NCI-H1417 treated with DMSO at 0.1 percent for 48 hours (cell line): Measurements from ENCODE around the gene ITIH2.
A peak's percentile ranks its signal among the peaks of the same experiment; 100 is the strongest.
"Not testable (repeated sequence)": the region's sequence is repeated elsewhere in the genome, so short reads cannot be mapped to it uniquely, and the experiment has no call there.

ENCODE experiments used
- DNase-seq: peaks from one replicate; lab custom pipeline; 2025; lab: John Stamatoyannopoulos, UW

The ITIH2 gene, protein sequence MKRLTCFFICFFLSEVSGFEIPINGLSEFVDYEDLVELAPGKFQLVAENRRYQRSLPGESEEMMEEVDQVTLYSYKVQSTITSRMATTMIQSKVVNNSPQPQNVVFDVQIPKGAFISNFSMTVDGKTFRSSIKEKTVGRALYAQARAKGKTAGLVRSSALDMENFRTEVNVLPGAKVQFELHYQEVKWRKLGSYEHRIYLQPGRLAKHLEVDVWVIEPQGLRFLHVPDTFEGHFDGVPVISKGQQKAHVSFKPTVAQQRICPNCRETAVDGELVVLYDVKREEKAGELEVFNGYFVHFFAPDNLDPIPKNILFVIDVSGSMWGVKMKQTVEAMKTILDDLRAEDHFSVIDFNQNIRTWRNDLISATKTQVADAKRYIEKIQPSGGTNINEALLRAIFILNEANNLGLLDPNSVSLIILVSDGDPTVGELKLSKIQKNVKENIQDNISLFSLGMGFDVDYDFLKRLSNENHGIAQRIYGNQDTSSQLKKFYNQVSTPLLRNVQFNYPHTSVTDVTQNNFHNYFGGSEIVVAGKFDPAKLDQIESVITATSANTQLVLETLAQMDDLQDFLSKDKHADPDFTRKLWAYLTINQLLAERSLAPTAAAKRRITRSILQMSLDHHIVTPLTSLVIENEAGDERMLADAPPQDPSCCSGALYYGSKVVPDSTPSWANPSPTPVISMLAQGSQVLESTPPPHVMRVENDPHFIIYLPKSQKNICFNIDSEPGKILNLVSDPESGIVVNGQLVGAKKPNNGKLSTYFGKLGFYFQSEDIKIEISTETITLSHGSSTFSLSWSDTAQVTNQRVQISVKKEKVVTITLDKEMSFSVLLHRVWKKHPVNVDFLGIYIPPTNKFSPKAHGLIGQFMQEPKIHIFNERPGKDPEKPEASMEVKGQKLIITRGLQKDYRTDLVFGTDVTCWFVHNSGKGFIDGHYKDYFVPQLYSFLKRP

DNA sequence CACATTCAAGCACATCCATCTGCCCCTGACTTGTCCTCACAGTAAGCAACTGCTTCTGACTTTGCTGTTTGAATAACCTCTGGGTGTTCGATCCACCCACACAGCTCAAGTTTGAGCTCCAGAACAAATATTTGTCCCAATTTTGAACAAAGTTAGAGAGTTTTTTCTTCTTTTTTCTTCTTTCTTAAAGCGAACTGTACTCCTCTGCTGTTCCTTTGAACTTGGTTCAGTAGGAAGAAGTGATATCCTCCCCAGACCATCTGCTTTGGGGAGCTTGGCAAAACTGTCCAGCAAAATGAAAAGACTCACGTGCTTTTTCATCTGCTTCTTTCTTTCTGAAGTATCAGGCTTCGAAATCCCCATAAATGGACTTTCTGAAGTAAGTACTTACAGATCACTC, at the start of gene ITIH2:
Gene ITIH2, plus strand, starts transcription at position 177 of the 400 bp plus-strand sequence. Its CDS starts 119 bp downstream, at position 296.
- DNase-seq = no peak

DNA sequence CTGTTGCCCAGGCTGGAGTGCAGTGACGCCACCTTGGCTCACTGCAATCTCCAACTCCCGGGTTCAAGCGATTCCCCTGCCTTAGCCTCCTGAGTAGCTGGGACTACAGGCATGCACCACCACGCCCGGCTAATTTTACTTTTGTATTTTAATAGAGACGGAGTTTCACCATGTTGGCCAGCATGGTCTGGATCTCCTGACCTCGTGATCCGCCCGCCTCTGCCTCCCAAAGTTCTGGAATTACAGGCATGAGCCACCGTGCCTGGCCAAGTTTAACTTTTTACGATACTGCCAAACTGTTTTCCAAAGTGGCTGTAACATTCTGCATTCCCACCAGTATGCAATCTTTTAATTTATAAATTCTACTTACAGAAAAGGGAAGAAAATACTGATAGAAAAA, 46.0 kb upstream of the ITIH2 start:
- not testable (repeated sequence) for DNase-seq

DNA sequence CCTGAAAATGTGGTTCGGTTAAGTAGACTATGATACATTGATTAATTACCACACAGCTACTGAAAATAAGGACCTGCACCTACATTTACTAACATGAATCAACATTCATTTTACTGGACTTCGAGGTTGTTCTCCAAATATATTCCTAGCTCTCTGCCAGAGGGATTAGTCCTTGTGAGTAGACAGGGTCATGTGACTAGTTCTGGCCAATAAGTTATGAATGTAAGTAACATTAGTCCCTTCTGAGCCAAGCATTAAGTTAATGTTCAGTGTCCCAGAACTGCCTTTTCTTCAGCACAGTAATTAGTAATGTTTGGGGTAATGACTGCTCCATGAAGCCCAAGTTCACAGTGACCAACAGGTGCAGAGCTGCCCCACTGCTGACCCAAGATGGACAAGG, 45.6 kb upstream of the ITIH2 start:
- DNase-seq = no peak

DNA sequence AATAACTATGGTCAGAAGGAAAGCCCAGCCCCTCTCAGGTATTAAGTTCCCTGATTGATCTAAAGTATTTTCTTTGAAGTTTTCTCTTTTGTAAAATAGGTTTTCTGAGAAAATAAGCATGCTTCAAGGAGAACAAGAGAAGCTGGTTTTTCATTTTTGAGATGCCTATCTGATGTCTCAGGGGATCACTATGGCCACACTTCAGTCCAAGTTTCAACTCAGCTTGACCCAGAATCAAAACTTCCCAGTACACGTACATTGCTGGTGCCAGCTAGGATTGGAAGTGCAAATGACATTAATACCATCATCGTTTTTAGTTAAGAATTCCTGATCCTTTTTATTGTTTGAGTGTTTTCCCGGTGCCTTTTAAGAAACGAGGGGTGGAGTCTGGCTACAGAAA, 43.6 kb upstream of the ITIH2 start:
- no peak for DNase-seq

DNA sequence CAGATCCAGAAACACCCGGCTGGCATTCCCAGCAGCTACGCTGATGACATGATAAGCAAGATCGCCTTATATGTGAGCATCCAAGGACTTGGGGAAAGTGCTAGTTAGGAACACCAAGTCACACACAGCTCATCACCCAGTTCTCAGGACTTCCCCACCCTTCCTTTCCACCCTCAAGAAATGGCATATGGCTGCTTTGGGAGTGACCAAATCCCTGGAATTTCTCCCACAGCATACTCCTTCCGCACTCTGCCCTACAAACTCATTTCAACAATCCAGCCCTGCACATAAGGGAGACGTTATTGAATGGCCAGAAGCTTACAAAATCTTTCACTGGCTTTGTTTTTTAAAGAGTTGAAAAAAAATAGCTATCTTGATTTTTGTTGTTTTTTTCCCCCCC, 40.6 kb upstream of the ITIH2 start:
- DNase-seq = no peak

DNA sequence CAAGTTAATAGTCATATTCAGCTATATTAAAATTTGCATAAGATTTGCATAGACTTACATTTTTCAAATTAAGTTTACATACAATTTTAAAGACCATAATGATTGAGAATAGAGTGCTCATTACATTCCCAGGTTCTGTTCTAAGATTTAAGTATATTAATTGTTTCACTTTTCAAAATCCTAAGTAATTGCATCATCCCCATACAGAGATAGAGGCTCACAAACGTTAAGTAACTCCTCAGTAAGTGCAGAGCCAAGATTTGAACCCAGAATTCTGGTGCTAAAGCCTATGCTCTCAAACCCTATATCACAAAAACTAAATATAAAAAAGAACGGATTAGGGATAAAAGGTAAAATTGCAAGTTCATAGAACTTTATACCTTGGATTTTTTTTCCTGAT, 38.4 kb upstream of the ITIH2 start:
- DNase-seq = no peak

DNA sequence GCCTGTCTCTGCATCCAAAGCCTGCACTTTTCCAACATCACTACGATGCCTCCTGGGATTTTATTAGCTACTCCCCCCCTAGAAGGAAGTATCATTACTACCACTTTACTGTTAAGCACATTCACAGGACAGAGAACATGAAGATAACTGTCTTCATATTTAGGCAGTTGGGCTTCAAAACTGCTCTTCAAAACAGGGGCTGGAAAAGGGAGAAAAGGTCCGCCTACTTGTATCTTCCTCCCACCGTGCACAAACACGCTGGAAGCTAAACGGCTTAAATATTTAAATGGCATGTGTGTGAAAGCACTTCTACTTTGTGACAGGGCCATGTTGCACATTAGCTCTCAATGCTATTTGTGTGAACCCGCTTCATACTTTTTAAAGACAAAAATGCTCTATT, 37.3 kb upstream of the ITIH2 start:
- no peak for DNase-seq

DNA sequence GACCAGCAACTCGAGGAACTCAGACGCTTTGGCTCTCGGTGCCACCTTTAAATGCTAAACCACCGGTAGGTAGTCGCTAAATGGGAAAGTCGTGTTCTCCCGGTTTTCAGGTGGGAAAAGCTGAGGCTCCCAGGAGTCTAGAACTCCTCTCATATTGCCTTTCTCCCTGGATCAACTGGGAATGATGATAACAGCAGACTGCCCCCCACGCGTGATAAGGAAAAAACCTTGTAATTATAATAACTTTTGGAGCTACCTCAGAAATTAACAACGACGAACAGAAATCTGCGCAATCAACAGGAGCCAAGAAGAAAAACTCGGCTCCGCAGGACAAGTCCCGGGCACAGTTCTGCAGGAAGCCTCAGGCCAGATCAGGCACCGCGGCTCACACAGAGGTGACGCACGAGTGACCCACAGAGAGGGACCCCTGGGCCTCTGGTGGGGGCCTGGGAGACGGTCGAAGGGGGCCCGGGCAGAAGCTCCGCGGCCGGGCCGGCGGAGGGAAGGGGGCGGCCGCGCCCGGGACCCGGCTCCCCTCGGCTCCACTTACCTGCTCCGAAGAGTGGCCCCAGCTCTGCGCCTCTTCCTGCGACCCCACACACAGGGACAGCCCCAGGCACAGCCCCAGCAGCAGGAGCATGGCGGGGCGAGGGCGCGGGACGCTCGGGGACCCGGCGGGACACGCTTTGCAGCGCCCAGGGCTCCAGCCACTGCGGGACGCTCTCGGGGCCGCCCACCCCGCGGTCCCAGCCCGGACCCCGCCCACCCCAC, 36.7 kb upstream of the ITIH2 start, which contains the start of gene ITIH5:
Gene ITIH5, minus strand, starts transcription at position 714 of the 771 bp plus-strand sequence. Its CDS starts 74 bp downstream, at position 640.
- no peak for DNase-seq

DNA sequence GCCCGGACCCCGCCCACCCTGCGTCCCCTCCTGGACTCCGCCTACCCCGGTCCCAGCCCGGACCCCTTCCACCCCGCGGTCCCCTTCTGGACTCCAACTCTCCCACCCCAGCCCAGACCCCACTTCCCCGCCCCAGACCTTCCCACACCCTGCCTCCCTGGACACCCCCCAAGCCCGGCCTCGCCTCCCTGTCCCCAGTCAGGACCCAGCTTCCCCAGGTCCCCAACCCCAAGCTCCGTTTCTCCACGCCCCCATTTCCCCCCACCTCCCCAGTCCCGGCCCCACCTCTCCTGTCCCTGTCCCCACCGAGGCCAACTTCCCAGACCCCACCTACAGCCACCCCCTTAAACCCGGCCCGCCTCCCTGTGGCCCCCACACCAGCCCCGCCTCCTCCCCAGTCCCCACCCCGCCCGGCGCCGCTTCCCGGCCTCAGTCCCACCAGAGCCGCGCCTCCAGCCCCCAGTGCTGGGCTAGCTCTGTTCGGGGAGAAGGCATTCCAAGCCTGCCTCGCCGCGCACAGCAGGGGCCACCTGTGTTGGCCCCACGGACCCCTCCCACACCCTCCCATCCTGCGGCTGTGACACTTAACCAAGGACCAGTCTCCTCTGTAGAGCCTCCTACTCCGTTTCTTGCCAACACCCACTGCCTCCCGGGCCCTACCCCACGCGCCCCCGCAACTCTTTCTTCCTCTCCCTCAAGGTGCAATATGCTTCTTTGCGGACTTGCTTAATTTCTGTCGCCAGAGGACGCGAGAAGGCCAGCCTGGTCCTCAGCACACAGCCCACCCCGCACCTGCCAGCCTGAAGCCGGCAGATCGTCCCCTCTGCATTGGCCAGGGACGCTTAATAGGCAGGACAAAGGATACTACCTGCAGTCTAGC, 35.6 kb upstream of the ITIH2 start:
- no peak for DNase-seq

DNA sequence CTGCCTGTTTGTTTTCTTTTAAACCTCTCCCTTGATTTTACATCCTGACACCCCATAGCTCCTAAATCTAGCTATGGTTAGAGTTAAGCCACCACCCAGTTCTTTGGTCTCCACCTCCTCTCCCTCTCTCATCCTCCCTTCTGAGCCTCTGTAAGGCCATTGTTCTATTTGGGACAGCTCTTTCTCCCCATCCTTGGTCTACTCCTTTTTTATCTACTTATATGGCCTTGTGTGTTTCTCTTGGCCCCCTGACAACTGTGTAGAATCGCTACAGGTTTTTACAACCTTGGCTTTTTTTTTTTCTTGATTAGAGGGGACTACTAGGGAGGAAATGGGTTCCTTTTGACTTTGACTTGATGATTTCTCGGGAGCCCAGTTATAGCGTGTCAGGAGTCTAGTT, 33.0 kb upstream of the ITIH2 start:
- DNase-seq = no peak

DNA sequence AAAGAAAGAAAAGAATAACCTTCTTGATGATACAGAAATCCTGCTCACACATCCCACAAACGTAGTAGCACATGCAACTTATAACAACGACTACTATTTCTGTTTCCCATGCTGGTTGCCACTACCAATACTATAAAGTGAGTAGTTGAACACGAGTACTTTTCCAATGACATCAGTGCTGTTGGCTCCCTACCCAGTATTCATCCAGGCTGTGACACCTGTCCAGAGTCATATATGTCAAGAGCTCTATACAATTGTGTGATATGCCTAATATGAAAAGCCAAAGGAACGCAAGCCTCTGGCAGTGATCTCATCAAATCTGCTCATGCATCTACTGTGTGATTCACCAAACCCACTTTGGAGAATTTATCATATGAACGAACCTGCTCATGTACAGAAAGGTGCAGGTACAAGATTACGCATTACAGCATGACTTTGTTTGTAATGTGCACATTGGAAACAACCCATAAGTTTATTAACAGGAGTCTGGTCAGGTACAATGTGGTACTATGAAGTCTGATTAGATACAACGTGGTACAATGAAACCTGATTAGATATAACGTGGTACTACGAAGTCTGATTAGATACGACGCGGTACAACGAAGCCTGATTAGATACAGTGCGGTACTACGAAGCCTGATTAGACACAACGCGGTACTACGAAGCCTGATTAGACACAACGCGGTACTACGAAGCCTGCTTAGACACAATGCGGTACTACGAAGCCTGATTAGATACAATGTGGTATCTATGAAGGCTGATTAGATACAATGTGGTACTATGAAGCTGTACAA, 30.6 kb upstream of the ITIH2 start:
- DNase-seq = no peak

DNA sequence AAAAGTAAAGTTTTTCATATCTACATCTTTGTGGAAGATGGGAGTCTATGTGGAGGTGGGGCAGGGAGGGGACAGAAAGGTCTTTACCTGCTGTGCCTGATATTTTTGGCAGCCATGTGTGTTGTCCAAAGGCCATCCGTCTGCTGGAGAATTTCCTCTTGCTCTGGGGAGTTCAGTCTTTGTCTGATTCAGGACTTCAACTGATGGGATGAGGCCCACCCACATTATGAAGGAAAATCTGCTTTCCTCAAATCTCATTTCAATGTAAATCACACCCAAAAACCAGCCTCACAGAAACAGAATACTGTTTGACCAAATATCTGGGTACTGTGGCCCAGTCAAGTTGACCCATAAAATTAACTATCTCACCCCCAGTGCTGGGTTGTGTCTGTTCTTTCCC, 23.9 kb upstream of the ITIH2 start:
- DNase-seq = no peak

DNA sequence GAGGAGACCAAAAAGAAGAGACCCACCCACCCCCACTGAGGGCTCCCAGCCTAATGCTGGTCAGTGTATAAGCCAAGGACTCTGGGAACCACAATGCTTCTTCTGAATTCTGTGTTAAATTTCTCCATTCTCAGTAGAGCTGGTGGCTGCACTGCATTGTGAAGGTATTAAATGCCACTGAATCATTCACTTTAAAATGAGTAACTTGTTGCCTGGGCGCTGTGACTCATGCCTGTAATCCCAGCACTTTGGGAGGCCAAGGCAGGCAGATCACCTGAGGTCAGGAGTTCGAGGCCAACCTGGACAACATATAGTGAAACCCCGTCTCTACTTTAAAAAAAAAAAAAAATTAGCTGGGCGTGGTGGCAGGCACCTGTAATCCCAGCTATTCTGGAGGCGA, 23.0 kb upstream of the ITIH2 start:
- DNase-seq = not testable (repeated sequence)

DNA sequence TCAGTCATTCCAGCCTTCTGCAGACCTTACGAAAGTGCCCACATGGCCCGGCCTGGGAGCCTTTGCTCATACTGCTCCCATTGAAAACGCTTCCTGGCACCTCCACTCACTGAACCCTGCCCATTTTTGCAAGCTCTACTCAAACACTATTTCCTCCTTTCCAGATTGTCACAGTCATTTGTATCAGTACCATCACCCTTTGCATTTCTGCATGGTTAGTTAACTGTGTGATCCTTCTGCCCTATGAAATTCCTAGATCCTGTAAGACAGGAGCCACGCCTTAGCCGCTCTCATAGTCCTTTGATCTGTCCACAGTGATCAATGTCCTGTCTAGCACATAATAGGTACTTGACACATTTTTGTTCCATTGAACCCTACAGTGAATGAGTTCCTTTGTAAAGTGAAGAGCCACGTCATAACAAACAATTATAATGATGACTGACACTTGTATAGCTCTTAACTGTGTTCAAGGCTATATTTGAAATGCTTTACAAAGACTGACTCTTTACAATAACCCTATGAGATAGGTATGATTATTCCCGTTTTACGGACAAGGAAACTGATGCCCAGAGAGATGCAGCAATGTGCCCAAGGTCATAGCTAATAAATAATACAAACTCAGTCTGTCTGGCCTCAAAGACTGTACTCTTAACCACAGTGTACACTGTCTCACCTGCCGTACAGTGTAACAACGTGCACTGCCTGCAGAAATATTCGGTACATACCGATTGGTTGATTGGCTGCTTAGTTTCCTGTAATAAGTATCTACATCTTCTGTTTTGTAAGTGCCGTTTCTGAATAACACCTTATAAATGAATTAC, 16.6 kb upstream of the ITIH2 start:
- DNase-seq = peak; percentile 51

DNA sequence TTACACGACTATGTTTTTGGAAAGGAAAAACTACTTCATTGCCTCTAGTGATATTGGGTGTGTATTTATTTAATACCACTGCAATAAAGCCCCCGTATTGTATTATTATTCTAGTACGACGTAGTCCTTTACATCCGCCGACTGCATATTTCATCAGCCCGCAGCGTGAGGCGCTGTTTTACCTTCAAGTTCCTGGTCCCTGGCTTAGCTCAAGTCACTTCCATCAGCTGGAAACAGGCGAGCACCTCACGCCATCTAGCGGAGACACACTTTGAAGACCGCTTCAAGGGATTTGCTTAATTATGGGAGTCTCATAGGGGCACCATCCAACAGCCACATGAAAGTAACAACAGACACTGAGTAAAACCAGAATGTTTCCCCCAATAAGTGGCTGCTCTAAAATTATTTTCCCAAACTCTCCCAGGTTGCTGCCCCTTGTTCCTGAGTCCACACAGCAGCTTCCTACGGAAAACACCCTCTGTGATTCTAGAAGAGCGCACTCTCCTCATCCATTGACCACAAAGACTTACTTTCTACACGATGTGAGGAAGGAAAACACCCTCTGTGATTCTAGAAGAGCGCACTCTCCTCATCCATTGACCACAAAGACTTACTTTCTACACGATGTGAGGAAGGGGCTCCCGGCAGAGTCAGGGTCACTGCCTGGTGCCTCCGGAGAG, 15.7 kb upstream of the ITIH2 start:
- DNase-seq = peak; percentile 39

DNA sequence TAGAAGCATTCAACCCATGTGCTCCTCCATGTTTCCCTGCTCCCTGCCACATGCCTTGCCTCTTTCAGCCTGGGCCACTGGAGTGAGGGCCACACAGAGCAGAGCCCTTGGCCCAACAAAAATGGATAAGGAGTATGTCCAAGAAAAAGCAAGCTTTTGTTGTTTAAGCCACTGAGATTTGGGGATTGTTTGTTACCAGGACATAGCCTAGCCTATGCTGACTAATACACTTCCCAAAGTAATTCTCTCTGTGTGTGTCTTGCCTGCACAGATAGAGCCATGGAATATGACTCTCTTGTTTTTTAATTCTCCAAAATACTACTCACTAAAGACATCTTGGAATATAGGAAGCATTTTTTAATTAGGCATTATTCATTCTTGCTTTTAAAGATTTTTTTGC, 13.5 kb upstream of the ITIH2 start:
- no peak for DNase-seq

DNA sequence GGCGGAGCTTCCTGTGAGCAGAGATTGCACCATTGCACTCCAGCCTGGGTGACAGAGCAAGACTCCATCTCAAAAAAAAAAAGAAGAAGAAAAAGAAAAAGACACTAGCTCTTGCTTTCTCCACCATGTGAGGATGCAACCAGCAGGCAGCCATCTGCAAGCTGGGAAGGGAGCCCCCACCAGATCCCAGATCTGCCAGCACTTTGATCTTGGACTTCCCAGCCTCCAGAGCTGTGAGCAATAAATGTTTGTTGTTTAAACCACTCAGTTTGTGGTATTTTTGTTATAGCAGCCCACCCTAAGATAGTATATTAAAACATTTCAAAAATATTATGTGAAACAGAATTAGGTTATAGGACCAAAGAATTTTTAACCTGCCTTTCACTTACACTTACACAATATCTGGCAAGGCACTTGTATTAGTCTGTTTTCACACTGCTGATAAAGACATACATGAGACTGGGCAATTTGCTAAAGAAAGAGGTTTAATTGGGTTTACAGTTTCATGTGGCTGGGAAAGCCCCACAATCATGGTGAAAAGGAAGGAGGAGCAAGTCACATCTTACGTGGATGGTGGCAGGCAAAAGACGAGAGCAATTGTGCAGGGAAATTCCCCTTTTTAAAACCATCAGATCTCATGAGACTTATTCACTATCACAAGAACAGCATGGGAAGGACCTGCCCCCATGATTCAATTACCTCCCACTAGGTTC, 12.1 kb upstream of the ITIH2 start:
- not testable (repeated sequence) for DNase-seq

DNA sequence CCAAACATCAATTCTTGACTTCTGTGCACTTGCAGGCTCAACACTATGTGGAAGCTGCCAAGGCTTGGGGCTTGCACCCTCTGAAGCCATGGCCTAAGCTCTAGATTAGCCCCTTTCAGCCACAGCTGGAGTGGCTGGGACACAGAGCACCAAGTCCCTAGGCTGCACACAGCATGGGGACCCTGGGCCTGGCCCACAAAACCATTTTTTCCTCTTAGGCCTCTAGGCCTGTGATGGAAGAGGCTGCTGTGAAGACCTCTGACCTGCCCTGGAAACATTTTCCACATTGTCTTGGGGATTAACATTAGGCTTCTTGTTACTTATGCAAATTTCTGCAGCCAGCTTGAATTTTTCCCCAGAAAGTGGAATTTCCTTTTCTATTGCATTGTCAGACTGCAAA, 10.7 kb upstream of the ITIH2 start:
- not testable (repeated sequence) for DNase-seq
